Measurements from ENCODE around the gene MPP2. TPM values are rescaled to one million over a fixed set of nuclear protein-coding genes. Genes with fewer than 3 reads are reported as not detected.
"Not testable (repeated sequence)": the region's sequence is repeated elsewhere in the genome, so short reads cannot be mapped to it uniquely, and the experiment has no call there.

Gene MPP2
- total and polyA plus RNA-seq, 3 donors from 2014 or later, result 25.1 to 31.4 (median 25.8) TPM

- no peak for TF ChIP-seq CTCF (IDR thresholded peaks at IDR 0.05)
- TF ChIP-seq POLR2A (IDR thresholded peaks at IDR 0.05), result no peak
- Histone ChIP-seq H3K27ac (no peak overlapping the region), H3K36me3 (ENCODE audit: low read depth, missing control alignments) (no peaks in the 10 kb centered on the region), H3K9me3 (no peaks in the 10 kb centered on the region), H3K4me3 (no peak overlapping the region), H3K27me3 (no peaks in the 10 kb centered on the region), H3K4me1 (no peaks in the 10 kb centered on the region)
- 77 to 79% methylated on average over 5 of the region's 5 CpGs for WGBS, 2 donors
- intact Hi-C loops (cut with DNase I; ENCODE audit: low total_unique reads), result no loop called here
- DNase-seq, result no peak
Observed at GRCh38 chr17:43873091-43873490, 34.2 kb downstream of the MPP2 start.

- Histone ChIP-seq H3K36me3 (ENCODE audit: low read depth, missing control alignments) (no peaks in the 10 kb centered on the region), H3K27ac (no peak overlapping the region), H3K27me3 (no peaks in the 10 kb centered on the region), H3K9me3 (no peaks in the 10 kb centered on the region), H3K4me3 (no peak overlapping the region), H3K4me1 (no peaks in the 10 kb centered on the region)
- TF ChIP-seq CTCF (IDR thresholded peaks at IDR 0.05) (no peak), POLR2A (IDR thresholded peaks at IDR 0.05) (no peak)
- intact Hi-C loops (cut with DNase I; ENCODE audit: low total_unique reads), result no loop called here
- WGBS, 2 donors, result 66 to 78% methylated on average over 14 of the region's 14 CpGs
- no peak for DNase-seq
Observed at GRCh38 chr17:43871946-43872690, 35.2 kb downstream of the MPP2 start.

- H3K27ac ChIP-seq; H3K9me3 ChIP-seq; DNase-seq; H3K27me3 ChIP-seq; H3K36me3 ChIP-seq (ENCODE audit: low read depth, missing control alignments); H3K4me3 ChIP-seq; H3K4me1 ChIP-seq; intact Hi-C loops (cut with DNase I; ENCODE audit: low total_unique reads): not testable (repeated sequence)
- WGBS, 2 donors, result 78 to 79% methylated on average over 6 of the region's 6 CpGs
Observed at GRCh38 chr17:43869031-43869430, 38.3 kb downstream of the MPP2 start.

- H3K27me3 ChIP-seq, result no peaks in the 10 kb centered on the region
- H3K4me3 ChIP-seq, result no peak overlapping the region
- no peaks in the 10 kb centered on the region for H3K36me3 ChIP-seq (ENCODE audit: low read depth, missing control alignments)
- DNase-seq, result no peak
- no peak for TF ChIP-seq CTCF (IDR thresholded peaks at IDR 0.05)
- TF ChIP-seq POLR2A (IDR thresholded peaks at IDR 0.05), result no peak
- intact Hi-C loops (cut with DNase I; ENCODE audit: low total_unique reads), result no loop called here
- no peaks in the 10 kb centered on the region for H3K9me3 ChIP-seq
- no peaks in the 10 kb centered on the region for H3K4me1 ChIP-seq
- H3K27ac ChIP-seq, result no peak overlapping the region
- 92 to 96% methylated on average over 10 of the region's 10 CpGs for whole genome bisulfite sequencing, 2 donors
Observed at GRCh38 chr17:43868226-43868994, 38.9 kb downstream of the MPP2 start.

- DNase-seq, result no peak
- H3K27me3 ChIP-seq, result no peaks in the 10 kb centered on the region
- peaks cover 29% of the 10 kb centered on the region for H3K4me1 ChIP-seq
- intact Hi-C loops (cut with DNase I; ENCODE audit: low total_unique reads), result no loop called here
- WGBS, 2 donors, result 74 to 86% methylated on average over 4 of the region's 4 CpGs
- TF ChIP-seq CTCF (IDR thresholded peaks at IDR 0.05) (no peak), POLR2A (IDR thresholded peaks at IDR 0.05) (no peak)
- H3K9me3 ChIP-seq, result no peaks in the 10 kb centered on the region
- H3K4me3 ChIP-seq, result no peak overlapping the region
- H3K27ac ChIP-seq, result no peak overlapping the region
- no peaks in the 10 kb centered on the region for H3K36me3 ChIP-seq (ENCODE audit: low read depth, missing control alignments)
Observed at GRCh38 chr17:43864161-43864984, 43.0 kb downstream of the MPP2 start.

Data from testis (tissue), 3 donors.